ENCODE results near the gene LMAN2. TPM values are rescaled to one million over a fixed set of nuclear protein-coding genes. Genes with fewer than 3 reads are reported as not detected.

The LMAN2 gene
- total RNA-seq, 4 donors from 2014 or later: 236 to 322 (median 293) TPM

DNA sequence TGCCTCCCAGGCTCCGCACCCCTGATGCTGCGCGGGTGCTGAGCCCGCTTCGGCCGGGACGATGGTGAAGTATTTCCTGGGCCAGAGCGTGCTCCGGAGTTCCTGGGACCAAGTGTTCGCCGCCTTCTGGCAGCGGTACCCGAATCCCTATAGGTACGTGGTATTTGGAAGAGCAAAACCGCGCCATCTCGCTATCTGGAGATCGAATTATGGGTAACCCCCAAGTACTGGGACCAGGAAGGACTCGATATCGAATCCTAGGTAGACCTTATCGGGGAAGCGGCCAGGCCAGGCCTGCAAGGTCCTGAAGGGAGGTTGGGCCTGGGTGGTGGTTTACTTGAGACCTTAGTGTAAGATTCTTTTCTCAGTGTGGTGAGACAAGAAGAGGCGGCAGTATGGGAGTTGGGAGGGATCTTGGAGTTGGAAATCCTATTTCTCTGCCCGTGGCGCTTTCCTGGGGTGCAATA is 47.5 kb downstream of the LMAN2 start:
- intact Hi-C loops (cut with DNase I; ENCODE audit: low total_unique reads): no loop called here
- DNase-seq: no peak
- 1% methylated on average over 24 of the region's 25 CpGs; no CpG with 5 or more reads in 1 of the 2 donors for WGBS, 2 donors (ENCODE audit: low coverage in 1 of 2)
- Histone ChIP-seq H3K4me3 (peak overlapping the region; percentile 59 to 86 (median 85)), H3K27me3 (no peaks in the 10 kb centered on the region), H3K27ac (peak overlapping the region; percentile 89 to 92 (median 91)), H3K36me3 (no peaks in the 10 kb centered on the region), H3K4me1 (peaks cover 40 to 58% (median 51%) of the 10 kb centered on the region in 4 donors), H3K9me3 (no peaks in the 10 kb centered on the region)
- TF ChIP-seq POLR2A (IDR thresholded peaks at IDR 0.05) (no peak), EP300 (IDR thresholded peaks at IDR 0.05; ENCODE audit: low read depth) (no peak), POLR2AphosphoS5 (IDR thresholded peaks at IDR 0.05) (no peak)
- TF ChIP-seq, protein P1, sequence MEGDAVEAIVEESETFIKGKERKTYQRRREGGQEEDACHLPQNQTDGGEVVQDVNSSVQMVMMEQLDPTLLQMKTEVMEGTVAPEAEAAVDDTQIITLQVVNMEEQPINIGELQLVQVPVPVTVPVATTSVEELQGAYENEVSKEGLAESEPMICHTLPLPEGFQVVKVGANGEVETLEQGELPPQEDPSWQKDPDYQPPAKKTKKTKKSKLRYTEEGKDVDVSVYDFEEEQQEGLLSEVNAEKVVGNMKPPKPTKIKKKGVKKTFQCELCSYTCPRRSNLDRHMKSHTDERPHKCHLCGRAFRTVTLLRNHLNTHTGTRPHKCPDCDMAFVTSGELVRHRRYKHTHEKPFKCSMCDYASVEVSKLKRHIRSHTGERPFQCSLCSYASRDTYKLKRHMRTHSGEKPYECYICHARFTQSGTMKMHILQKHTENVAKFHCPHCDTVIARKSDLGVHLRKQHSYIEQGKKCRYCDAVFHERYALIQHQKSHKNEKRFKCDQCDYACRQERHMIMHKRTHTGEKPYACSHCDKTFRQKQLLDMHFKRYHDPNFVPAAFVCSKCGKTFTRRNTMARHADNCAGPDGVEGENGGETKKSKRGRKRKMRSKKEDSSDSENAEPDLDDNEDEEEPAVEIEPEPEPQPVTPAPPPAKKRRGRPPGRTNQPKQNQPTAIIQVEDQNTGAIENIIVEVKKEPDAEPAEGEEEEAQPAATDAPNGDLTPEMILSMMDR (IDR thresholded peaks at IDR 0.05): no peak
- in situ Hi-C loops (cut with MboI; ENCODE audit: low pct_ligation_motif_present in 1 of 4, low pct_unique_long_range_greater_than_20kb in 1 of 4, low sequenced_read_pairs in 3 of 4): loop anchor here in 1 of 4 donors (25.0 kb wide), 1 partner anchor 158 kb away; the partner anchor contains the start of gene DBN1

DNA sequence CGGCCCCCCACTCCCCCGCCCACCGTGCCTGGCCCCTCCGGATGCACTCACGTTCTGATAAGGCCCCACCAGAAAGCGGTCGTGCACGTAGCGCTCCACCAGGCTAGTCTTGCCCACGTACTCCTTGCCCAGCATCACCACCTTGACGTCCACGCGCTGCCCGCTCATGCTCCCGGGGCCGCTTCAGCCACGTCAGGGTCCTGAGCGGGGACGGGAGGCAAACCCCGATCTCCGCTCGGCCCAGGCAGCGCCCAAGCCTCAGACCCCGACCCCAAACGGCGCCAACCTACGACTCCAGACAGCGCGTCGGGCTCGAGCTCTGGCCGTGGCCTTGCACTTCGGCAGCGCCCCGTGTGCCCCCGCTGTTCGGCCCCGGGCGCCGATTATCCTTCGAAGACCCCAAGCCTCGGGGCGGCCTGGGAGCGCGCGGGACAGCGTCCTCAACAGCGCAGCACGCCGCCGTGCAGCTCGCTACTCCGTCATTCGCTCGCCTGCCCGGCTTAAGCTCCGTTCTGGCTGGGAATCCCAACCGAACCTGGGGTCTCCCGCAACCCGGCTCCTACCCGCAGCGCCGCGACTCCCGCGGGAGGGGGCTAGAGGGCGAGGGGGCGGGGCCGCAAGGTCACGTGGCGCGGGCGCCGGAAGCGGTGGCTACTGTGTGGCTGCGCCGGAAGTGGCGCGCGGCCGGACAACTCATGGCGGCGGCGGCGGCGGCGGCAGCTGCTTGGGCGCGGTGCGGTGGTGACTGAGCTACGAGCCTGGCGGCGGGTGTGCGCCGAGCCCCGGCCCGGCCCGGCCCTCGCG is 48.1 kb downstream of the LMAN2 start, which contains the start of the genes PRELID1 and RAB24:
Gene PRELID1 (plus strand): TSS at position 679 of the 804 bp plus-strand sequence. CDS start 187 bp downstream, outside the sequence.
Gene RAB24 (minus strand): TSS at position 599 of the 804 bp plus-strand sequence. CDS start 431 bp downstream, at position 168.
- TF ChIP-seq POLR2AphosphoS5 (IDR thresholded peaks at IDR 0.05): peak; percentile 78 to 94 (median 90)
- peak; percentile 73 for TF ChIP-seq POLR2A (IDR thresholded peaks at IDR 0.05)
- TF ChIP-seq, protein P1 (IDR thresholded peaks at IDR 0.05): peak in 3 of 5 experiments; percentile 32 to 53 (median 39)
- no peak for TF ChIP-seq EP300 (IDR thresholded peaks at IDR 0.05; ENCODE audit: low read depth)

DNA sequence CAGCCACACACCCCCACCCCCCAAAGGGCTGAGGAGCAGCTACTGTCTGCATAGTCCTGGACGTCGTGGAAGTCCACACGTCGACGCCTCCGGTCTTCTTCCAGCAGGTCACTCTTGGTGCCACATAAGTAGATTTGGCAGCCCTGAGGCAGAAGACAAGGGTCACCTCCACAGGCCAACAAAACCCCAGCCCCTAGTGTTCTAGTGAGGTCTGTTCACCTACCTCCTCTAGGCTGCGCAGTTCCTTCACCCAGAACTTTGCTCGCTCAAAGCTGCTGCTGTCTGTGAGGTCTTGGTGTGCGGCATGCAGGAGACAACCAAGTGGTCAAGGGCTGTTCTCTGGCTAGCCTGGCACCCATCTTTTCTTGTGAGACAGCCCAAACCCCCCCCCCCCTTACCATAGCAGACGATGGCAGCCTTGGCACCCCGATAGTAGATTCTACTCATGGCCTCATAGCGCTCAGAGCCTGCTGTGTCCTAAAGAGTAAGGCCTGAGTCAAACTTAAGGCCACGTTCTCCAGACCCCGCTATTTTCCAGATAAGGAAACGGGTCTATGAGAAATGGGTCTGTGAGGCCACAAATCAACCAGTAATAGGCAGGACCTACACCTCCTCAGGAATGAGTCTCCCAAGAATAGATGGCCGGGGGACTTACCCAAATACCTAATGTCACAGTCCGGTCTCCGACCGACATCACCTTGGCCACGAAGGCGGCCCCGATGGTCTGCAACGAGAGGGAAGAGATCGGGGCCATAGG is 48.9 kb downstream of the LMAN2 start:
- Histone ChIP-seq H3K27ac (peak overlapping the region; percentile 89 to 92 (median 91)), H3K4me1 (peaks cover 40 to 62% (median 54%) of the 10 kb centered on the region in 4 donors)

More for the DNA sequence above, 48.1 kb downstream of the LMAN2 start, which contains the start of the genes PRELID1 and RAB24:
- H3K4me1 ChIP-seq: peaks cover 40 to 62% (median 54%) of the 10 kb centered on the region in 4 donors
- no peaks in the 10 kb centered on the region for H3K36me3 ChIP-seq
- H3K9me3 ChIP-seq: no peaks in the 10 kb centered on the region
- peak within 1 kb of the TSS; percentile 89 to 92 (median 91) for H3K27ac ChIP-seq
- 0% methylated on average over 67 of the region's 100 CpGs; no CpG with 5 or more reads in 1 of the 2 donors for WGBS, 2 donors (ENCODE audit: low coverage in 1 of 2)
- intact Hi-C loops (cut with DNase I; ENCODE audit: low total_unique reads) (no loop called here), in situ Hi-C loops (cut with MboI; ENCODE audit: low pct_ligation_motif_present in 1 of 4, low pct_unique_long_range_greater_than_20kb in 1 of 4, low sequenced_read_pairs in 3 of 4) (loop anchor here in 1 of 4 donors (25.0 kb wide), 1 partner anchor 159 kb away; the partner anchor contains the start of gene DBN1)
- DNase-seq: peak; percentile 92
- no peaks in the 10 kb centered on the region for H3K27me3 ChIP-seq
- peak within 1 kb of the TSS; percentile 78 to 86 (median 85) for H3K4me3 ChIP-seq

More for the DNA sequence above, 48.9 kb downstream of the LMAN2 start:
- Histone ChIP-seq H3K36me3 (no peaks in the 10 kb centered on the region), H3K9me3 (no peaks in the 10 kb centered on the region), H3K27me3 (no peaks in the 10 kb centered on the region), H3K4me3 (peak overlapping the region; percentile 78 to 86 (median 85))
- 29% methylated on average over 24 of the region's 24 CpGs; no CpG with 5 or more reads in 1 of the 2 donors for WGBS, 2 donors (ENCODE audit: low coverage in 1 of 2)
- in situ Hi-C loops (cut with MboI; ENCODE audit: low pct_ligation_motif_present in 1 of 4, low pct_unique_long_range_greater_than_20kb in 1 of 4, low sequenced_read_pairs in 3 of 4): loop anchor here in 1 of 4 donors (25.0 kb wide), 1 partner anchor 160 kb away; the partner anchor contains the start of gene DBN1
- TF ChIP-seq POLR2A (IDR thresholded peaks at IDR 0.05): no peak
- no peak for TF ChIP-seq POLR2AphosphoS5 (IDR thresholded peaks at IDR 0.05)
- no peak for TF ChIP-seq EP300 (IDR thresholded peaks at IDR 0.05; ENCODE audit: low read depth)
- TF ChIP-seq, protein P1 (IDR thresholded peaks at IDR 0.05): peak in 1 of 5 experiments; percentile 27
- intact Hi-C loops (cut with DNase I; ENCODE audit: low total_unique reads): no loop called here
- DNase-seq: no peak

Measured in transverse colon (tissue), 4 donors.